NCI-H1048 (cell line): ENCODE measurements around the gene PFDN1.

Source experiments
- DNase-seq: peaks from one replicate; lab custom pipeline; 2025; lab: John Stamatoyannopoulos, UW

Gene PFDN1

DNA sequence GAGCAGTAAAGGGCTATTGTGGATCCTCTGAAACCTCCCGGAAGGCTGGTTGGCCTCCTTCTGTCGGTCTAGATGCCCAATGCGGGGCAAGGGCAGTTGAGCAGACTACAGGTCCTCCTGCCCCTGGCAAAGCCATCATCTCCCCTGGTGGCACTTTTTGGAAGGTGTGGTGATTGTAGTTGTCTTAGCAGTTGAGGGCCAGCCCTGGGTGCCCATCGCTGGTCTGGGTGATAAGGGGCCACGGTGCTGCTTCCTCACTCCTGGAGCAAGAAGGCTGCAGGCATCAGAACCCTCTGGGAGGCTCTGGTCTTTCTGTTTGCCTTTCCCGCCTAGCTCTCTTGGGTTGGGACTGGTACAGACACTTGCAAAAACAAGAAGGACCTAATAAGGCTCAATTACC is 64.1 kb downstream of the PFDN1 start:
- no peak for DNase-seq

DNA sequence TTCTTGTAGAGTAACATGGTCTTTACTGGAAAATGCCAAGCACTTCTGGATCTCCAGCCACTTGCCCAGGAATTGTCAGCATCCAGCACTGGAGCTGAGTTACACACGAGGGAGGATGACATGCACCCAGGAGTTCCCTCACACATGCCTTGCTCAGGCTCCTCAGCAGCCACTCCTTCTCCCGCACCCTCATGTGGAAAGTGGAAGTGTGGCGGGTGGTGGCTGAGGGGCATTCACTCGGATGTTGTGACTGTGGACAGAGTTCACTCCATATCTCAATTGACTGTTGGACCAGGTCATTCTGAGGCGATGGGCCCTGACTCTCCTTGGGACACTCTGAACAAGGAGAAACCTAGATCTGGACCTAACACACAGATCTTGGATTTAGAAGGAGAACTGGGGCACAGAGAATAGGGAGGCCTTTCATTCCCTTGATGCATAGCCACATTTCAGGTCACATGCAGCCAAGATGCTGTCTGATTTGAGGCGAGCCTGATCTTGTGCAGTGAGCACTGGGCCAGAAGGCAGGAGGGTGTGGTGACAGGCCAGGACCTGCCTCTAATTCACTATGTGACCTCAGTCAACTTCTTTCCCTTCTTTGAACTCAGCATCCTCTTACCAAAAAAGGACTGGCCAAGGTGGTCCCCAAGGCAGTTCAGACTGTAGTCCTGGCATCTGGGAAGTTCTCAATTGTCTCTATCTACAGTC is 65.9 kb downstream of the PFDN1 start:
- no peak for DNase-seq

DNA sequence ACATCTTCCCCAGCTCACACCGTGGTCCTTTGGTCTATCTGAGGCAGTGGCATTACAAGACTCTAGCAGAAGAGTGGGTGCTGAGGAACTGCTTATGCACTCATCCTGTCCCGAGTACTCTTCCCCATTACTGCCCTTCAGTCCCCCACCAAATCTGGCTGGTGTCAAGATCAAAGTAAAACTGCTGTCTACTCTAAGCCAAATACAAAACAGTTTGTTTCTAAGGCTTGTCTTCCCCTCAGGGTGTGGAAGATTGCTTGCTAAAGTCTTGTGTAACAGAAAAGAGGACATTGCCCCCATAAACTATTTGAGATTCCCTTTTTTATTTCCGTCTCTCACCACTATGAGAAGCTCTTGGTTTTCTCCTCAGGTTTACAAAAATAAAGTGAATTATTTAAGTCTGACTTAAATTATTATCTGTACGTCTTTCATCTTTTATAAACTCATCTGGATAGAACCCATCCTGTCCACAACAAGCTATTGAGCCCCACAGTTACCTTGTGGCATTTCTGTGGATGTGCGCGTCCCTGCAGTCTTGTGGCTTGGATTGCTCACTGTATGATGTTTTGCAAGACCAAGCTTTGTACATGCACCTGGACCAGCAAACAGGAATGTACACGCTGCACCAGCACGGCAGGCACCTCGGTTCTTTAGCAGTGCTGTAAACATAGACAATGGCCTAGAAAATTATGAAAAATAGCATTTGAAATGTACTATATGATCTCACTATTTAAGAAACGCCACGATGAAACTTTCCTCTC is 66.9 kb downstream of the PFDN1 start:
- no peak for DNase-seq

DNA sequence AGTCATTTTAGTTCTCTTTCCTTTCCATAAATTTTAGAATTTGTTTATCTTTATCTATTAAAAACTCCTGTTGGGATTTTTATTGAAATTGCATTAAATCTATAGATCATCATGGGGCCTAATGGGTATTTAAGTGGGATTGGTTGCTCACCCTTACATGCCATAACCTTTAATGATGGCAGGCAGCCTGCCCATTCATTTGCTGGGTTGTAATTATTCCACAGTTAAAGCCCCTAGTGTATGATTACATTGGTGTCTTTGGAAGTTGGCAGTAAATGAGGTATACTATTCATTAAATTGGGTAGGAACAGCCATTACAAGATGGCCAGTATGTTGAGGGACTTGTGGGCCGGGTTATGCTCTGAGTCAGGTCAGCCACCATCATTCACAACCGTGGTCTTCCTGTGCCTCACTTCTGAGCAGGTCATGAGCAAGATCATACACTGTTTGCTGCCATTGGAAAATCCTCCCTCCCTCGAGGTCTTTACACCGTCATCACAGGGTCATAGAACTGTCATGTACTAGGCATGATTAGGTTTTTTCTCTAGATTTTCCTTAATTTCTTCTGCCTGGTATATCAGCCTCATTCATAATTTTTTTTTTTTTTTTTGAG is 68.4 kb downstream of the PFDN1 start:
- no peak for DNase-seq

DNA sequence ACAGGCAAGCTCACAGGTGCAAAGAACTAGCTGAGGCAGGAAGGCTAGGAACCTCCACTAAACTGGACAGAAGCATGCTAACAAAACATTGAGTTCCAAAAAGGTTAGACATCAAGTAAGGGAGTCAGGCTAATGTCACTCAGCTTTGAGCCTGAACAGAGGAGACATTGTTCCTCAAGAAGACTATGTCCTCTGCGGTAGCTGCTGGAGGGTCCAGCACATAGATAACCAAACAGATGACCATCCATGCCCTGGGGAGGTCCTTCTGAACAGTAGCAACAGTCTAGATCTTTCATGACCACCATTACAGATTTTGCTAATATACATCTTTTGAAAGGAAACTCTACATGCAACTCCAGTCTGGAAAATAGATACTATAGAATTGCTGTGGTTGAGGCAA is 70.2 kb downstream of the PFDN1 start:
- DNase-seq, result no peak

DNA sequence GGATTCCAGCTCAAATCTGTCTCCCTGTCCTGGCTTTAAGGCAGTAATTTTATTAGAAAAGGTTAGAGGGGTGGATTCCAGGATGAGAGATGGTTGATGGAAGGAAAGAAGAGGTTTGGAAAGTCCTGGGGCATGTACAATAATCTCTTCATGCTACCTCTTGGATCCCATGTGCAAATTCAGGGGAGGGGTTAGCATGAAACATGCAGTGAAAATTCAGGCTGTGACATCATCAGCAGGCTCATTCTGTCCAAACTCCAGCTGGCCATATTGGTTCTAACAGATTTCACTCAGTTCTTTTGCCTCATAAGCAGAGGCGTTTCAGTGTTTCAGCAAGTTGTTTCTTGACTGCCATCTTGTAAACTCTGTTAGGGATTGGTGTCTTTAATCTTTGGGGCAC is 72.5 kb downstream of the PFDN1 start:
- DNase-seq, result no peak

DNA sequence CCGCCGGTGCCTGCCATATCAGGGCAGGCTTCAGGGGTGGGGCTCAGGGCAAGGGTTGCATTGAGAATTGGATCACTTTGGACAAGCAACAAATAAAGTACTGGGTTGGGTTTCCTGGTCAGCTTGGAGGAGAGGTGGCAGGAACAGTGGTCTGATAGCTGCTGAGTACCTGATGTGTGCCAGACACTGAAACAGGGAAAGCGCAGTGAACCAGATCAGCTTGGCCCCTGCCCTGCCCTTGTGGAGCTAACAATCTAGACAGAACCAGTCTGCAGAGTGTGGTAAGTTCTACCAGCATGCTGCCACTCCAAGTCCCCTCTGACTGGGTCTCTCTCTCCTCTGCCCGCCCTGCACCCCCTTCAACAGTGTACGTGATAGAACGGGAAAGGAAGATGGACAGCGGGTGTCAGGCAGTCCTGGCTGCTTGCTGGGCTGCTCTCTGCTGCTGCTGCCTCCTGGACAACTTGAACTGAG is 74.5 kb downstream of the PFDN1 start:
- DNase-seq, result no peak

DNA sequence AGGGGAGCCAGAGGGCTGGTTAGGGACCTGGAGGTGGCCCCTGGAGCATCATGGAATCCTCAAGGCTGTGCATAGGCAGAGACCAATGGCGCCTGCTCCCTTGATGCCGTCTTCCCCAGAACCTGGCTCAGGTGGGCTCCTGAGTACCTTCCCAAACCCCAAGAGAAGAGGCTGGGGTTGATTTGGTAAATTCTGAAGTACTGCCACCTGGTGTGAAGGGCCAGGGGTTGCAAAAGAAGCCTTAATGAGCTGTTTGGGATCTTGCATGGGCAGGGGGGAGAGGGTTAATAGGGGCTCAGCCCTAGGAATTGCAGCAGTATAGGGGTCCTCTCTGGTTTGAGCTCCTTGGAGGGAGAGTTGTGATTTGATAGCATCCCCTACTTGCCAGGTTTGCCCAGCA is 75.9 kb downstream of the PFDN1 start:
- DNase-seq, result no peak

DNA sequence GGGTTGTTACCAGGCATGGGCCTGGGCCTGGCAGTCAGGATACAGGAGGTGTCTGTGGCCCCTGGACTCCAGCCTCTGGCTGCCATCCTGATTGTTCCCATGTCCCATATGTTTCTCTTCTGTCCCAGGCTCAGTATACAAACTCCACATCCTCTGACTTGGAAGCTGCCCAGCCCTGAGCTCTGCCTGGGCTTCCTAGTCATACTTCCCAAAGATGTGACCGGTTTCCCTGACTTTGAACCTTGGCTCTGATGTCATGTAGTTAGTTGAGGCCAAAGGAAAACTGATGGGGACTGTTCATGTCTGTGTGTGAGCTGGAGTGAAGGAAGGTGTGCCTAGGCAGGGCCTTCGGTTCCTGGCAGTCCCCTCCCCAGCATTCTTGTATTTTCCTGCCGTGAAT is 77.5 kb downstream of the PFDN1 start:
- no peak for DNase-seq

DNA sequence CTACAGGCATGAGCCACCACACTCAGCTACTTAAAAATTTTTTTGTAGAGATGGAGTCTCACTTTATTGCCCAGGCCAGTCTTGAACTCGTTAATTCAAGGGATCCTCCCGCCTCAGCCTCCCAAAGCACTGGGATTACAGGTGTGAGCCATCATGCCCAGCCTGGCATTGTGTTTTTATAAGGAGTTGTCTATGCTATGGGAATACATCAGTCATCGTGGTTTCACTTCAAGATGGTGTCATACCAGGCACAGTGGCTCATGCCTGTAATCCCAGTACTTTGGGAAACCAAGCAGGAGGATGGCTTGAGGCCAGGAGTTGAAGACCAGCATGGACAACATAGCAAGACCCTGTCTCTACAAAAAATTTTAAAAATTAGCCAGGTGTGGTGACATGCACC is 78.2 kb downstream of the PFDN1 start:
- no peak for DNase-seq

DNA sequence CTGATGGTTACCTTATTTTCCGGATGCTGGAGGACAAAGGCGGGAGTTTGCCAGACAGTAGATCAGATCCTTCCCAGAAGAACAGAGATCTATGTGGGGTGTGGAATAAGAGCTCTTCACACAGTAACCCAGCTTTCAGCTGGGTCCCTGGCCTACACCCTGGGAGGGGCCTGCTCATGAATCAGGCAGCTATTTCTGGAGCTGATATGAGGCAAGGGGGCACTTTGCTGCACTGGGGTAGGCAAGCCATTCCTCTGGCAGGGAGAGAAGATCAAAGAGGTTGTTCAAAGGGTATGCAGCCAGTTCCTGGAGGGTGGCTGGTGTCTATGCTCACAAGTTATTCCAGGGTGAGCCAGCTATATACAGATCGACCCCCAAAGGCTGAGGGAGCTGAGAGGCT is 79.3 kb downstream of the PFDN1 start:
- no peak for DNase-seq

DNA sequence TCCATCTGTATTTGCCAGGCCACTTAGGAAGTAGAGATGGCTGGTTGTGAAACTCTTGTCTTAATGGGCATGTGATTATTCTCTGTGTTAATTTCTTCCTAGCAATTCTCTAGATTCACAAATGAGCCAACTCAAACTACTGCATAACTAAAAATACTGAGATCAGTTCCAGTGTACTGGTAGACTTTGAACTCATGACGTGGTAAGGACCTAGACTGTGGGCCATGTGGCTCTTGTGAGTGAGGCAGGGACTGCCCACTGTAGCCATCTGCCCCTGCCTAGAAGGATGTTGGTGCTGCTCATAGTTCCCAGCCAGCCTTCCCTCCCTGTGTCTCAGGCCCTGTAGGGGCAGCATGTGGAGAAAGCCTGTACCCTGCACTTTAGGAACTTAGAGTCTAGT is 80.5 kb downstream of the PFDN1 start:
- no peak for DNase-seq

DNA sequence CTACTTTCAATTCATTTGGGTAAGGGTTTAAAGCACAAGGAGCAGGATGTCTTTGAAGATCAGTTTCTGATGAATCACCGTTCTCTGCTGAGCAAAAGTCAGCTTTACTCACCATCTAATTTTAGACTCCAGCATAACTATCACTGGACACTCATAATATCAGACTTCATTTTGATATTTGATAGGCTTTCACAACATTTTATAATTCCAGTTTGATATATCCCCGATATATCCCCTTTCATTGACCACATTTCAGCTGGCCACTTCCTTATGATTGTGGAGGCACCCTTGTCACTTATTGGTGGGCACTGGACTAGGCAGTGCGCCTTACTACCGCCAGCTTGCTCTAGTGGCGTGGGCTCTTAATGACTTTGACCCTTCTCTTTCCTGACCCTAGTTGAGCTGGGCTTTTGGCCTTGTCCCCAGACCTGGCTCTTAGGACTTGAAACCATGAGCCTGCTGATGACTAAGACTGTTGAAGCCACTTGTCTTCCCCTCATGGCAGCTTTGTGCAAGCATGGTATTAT is 81.1 kb downstream of the PFDN1 start:
- DNase-seq, result no peak

DNA sequence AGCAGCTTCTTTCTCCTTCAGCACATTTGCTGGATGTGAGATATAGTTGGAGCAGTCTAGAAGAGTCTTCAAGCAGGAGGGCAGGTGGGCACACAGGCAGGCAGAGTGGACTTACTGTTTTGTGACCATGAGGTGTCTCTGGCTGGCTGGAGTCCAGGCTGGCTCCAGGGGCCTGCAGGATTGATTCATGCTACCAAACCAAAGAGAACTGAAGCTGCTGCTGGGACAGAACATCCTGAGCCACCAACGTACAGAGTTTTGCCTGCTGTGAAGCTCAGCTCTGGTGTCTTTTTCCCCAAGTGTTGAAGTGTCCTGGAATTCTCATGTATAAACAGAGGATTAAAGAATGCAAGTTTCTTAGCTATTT is 82.2 kb downstream of the PFDN1 start:
- DNase-seq, result no peak

DNA sequence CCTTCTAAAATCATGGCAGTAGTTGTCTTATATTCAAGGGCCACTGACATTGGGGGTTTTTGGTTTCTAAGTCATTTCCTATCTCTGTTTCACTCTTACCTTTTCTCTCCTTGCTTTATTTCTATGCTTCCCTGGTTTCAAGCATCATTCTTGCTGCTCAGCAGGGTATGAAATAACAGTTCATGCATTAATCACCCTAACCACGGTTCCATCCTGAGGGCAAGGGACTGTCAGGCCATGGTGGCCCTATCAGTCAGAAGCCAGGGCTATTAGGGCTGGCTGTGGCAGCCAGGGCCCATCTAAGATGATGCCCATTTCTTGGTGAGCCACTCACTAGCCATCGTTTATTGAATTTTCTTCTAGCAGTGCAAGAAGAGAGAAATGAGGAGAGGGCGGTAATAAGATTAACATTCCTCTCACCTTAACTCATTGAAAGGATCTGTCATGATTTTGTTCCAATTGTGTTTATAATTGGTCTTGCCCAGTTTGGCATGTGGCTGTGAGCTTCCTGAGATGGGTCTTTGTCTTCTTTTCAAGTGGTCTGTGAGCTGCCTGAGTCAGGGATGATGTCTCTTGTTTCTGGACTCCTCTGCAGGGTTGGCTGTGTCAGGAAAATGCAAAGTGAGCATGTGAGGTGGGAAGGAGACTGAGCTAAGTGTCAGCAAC is 82.7 kb downstream of the PFDN1 start:
- DNase-seq, result no peak

DNA sequence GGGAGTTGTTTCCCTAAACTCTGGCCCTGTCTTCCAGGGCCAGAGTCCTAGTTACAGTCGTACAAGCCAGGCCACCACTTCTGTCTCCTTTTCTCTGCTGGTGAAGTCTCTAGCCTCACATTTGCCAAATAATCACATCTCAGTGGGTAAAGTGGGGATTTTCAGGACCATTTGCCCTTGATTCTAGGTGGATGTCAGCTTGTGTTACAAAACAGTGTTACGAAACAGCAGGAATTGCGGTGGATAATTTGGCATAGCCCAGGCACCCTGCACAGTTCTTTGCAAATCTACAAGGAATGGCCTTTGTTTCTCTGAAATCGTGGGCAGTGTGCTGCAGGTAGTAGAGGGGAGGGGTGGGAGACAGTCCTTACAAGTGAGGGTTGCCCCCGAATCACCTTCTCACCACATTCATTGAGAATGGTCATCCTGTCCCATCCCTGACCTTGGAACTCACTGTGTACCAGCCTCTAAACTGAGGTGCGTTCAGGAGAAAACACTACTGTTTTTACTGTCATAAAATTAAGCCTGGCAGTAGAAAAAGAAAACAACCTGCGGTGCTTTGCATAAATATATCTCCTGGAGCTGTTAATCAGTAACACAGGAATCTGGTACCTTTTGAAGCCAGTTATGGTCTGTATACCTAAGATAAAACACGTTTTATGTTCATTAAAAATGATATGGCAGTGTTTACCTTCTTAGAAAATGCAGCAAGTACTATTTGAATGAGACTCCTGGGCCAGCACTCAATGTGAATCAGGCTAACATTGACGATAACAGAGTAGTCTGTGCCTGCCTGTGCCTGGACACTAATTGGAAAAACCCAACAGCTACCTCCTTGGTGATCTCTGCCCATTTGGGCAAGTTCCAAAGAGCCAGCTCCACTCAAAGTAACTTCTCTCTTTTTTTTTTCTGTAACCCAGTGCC is 83.6 kb downstream of the PFDN1 start:
- DNase-seq, result no peak

DNA sequence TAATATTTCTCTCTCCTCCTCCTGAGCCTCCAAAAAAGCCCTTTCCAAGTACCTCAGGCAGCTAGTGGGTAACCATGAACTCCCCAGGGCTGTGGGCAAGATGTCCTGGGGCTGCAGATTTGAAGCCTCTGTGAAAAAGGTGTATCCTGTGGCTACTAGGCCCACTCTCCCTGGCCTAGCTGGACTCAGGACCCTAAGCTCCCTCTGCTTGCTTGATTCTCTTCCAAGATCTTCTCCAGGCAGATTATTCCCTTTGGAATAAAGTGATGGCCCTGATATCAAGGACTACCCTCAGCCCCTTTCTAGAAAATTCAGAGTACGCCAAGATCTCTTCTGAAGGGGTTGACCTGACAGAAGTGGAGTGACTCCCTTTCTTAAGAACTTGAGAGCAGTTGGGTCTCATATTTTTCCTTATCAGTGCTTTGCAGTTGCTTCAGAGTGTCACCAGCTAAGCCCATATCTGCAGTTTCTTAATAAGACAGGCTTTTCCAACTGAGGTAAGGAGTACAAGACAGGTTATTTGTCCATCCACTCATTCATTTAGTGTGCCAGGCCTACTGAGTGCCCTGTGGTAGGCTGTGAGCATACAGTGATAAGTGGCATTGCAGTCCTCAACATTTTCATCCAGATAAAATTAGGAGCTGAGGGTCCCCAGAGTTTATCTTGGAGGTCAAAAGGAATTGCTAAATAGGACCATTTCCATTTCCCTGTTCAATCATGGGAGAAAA is 85.4 kb downstream of the PFDN1 start:
- no peak for DNase-seq

DNA sequence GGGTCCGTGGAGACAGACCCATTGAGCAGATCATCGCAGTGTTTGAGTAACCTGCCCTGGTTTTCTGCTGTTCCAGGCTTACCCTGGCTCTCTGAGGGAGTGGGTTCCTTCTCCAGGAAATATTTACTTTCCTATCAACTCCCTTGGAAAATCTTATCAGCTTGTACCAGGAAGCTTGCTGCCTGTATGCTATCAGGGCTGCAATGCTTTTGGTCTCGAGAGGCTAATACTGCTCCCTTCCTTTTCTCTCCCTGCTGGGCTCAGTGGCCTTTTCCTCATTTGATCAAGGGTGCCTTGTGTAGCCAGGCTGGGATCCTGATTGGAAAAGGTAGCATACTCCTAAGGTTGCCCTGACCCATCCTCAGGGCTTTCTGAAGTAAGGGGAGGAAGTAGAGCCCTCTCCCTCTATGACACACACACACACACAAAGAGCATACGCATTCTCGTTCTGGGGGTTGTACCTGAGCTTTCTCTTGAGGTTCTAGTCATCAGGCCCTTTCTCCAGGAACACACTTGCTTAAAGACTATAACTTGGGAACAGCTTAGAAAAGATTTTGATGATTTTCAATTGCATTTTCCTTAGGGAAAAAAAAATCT is 86.3 kb downstream of the PFDN1 start:
- DNase-seq, result no peak

DNA sequence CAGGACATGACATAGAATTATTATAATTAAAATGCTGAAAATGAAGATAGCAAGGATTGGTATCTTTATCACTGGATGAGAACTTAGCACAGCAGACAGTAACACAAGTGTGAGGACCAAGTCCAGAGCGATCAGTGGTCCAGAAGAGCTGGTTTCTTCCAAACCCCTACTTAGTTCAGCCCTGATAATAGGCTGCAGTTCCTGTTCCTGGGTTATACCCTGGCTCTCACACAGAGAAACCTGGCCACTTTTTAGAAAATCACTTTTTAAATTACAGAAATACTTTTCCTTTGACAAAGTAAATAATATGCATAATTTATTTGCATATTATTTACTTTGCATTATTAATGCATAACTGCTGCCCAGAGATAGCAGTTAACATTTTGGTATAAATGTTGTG is 87.6 kb downstream of the PFDN1 start:
- no peak for DNase-seq

DNA sequence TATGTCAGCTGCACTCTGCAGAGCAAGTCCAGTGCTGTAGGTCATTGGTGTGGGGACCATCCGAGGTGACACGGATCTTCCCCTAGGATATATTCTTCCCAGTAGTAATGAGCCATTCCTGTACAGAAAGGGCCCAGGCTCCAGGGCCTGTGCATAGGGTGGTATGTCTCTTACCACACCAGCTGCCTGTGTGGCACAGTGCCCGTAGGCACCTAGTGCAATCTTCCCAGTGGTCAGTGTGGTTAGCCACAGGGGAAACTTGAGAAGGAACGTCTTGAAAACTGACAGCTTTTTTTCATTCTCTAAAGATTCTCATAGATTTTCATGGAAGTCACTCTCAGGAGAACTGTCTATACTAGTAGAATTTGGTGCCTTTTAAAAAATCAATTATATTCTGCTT is 88.1 kb downstream of the PFDN1 start:
- no peak for DNase-seq
